CD14-positive monocyte (primary cell): Measurements from ENCODE around the gene ROMO1. TPM values are rescaled to one million over a fixed set of nuclear protein-coding genes. Genes with fewer than 3 reads are reported as not detected.

Experiments
- DNase-seq, 3 donors: peaks; one replicate each; pipeline ENCODE4 v3.0.0-alpha.2; 2011 to 2022
- H2AFZ ChIP-seq: 2 replicates; pipeline ENCODE4 v1.6.0; 2012; ENCODE audit warnings: mild to moderate bottlenecking, low read depth, low read length, inconsistent platforms; ENCODE audit not compliant: insufficient read depth, poor library complexity, severe bottlenecking
- H3K27ac ChIP-seq, 2 donors: 1 replicate in 1 of 2; 2 replicates in 1 of 2; pipeline ENCODE4 v1.5.1; 2012 to 2013; ENCODE audit warnings: low read length in 2 of 2, control low read depth in 1 of 2, inconsistent platforms in 1 of 2, low read depth in 1 of 2, mild to moderate bottlenecking in 1 of 2
- H3K27me3 ChIP-seq, 2 donors: one replicate each; pipeline versions ENCODE4 v1.6.0 to v1.6.1; 2011 to 2013; ENCODE audit warnings: low read length in 2 of 2; ENCODE audit not compliant: control insufficient read depth in 2 of 2, insufficient read depth in 2 of 2
- H3K36me3 ChIP-seq, 2 donors: replicated peaks in 1 of 2; 1 replicate in 1 of 2; 2 replicates in 1 of 2; pipeline versions ENCODE4 v1.5.1 to v1.6.1; 2012 to 2013; ENCODE audit warnings: low read length in 2 of 2, control low read depth in 1 of 2, inconsistent platforms in 1 of 2, mild to moderate bottlenecking in 1 of 2; ENCODE audit not compliant: insufficient read depth in 2 of 2, control insufficient read depth in 1 of 2
- H3K4me1 ChIP-seq, 2 donors: 1 replicate in 1 of 2; 2 replicates in 1 of 2; pipeline versions ENCODE4 v1.5.1 to v1.6.1; 2012 to 2013; ENCODE audit warnings: low read length in 2 of 2, control low read depth in 1 of 2, inconsistent platforms in 1 of 2, mild to moderate bottlenecking in 1 of 2, moderate library complexity in 1 of 2; ENCODE audit not compliant: insufficient read depth in 2 of 2, control insufficient read depth in 1 of 2
- H3K4me2 ChIP-seq: replicated peaks from 2 replicates; pipeline ENCODE3; 2012; ENCODE audit warnings: low read length, moderate library complexity, mild to moderate bottlenecking; ENCODE audit not compliant: poor library complexity, severe bottlenecking; ENCODE audit errors: extremely low read depth
- H3K4me3 ChIP-seq, 3 experiments: fragments of 200-600 bp in 1 of 3; sonication (generic) in 1 of 3; replicated peaks in 1 of 3; 1 replicate in 2 of 3; 2 replicates in 1 of 3; pipeline ENCODE4 v1.5.1; 2011 to 2013; ENCODE audit warnings: low read length in 3 of 3, mild to moderate bottlenecking in 3 of 3, control low read depth in 2 of 3, low read depth in 2 of 3, inconsistent platforms in 1 of 3, moderate library complexity in 1 of 3
- H3K79me2 ChIP-seq: 2 replicates; pipeline ENCODE4 v1.6.0; 2012; ENCODE audit warnings: mild to moderate bottlenecking, control low read depth, inconsistent platforms, low read length, moderate library complexity; ENCODE audit not compliant: insufficient read depth
- H3K9ac ChIP-seq: 2 replicates; pipeline ENCODE4 v1.6.0; 2017; ENCODE audit warnings: low read length, mild to moderate bottlenecking; ENCODE audit not compliant: insufficient read depth, poor library complexity, severe bottlenecking
- H3K9me3 ChIP-seq, 2 donors: replicated peaks in 1 of 2; 1 replicate in 1 of 2; 2 replicates in 1 of 2; pipeline versions ENCODE4 v1.5.1 to v1.6.1; 2012 to 2013; ENCODE audit warnings: low read length in 2 of 2, control low read depth in 1 of 2; ENCODE audit not compliant: control insufficient read depth in 1 of 2, insufficient read depth in 1 of 2
- H4K20me1 ChIP-seq: 2 replicates; pipeline ENCODE4 v1.6.0; 2012; ENCODE audit warnings: mild to moderate bottlenecking, low read length, control low read depth, moderate library complexity; ENCODE audit not compliant: insufficient read depth
- H3K27ac Mint-ChIP-seq, 7 donors: one replicate each; pipeline ENCODE4 v1.8.0; 2020; ENCODE audit warnings: mild to moderate bottlenecking in 7 of 7, mixed read lengths in 7 of 7, moderate library complexity in 6 of 7, inconsistent platforms in 2 of 7
- H3K27me3 Mint-ChIP-seq, 3 donors: one replicate each; pipeline ENCODE4 v1.8.0; 2021 to 2022; ENCODE audit warnings: low read depth in 3 of 3, mild to moderate bottlenecking in 3 of 3, mixed read lengths in 3 of 3, moderate library complexity in 3 of 3, inconsistent platforms in 1 of 3
- H3K36me3 Mint-ChIP-seq, 2 donors: one replicate each; pipeline ENCODE4 v1.8.0; 2020; ENCODE audit warnings: mixed read lengths in 2 of 2, inconsistent platforms in 1 of 2, mild to moderate bottlenecking in 1 of 2
- H3K4me1 Mint-ChIP-seq: one replicate; pipeline ENCODE4 v1.8.0; 2020; ENCODE audit warnings: mild to moderate bottlenecking, mixed read lengths
- H3K4me3 Mint-ChIP-seq, 2 donors: one replicate each; pipeline ENCODE4 v1.8.0; 2020; ENCODE audit warnings: mild to moderate bottlenecking in 2 of 2, mixed read lengths in 2 of 2, moderate library complexity in 1 of 2
- H3K9me3 Mint-ChIP-seq, 7 donors: one replicate each; pipeline ENCODE4 v1.8.0; 2020 to 2022; ENCODE audit warnings: mixed read lengths in 7 of 7, mild to moderate bottlenecking in 6 of 7, moderate library complexity in 6 of 7, inconsistent platforms in 2 of 7
- CTCF ChIP-seq: fragments of 200-600 bp; IDR thresholded peaks from one replicate; pipeline ENCODE4 v1.8.0; 2022; ENCODE audit warnings: antibody characterized with exemption, mild to moderate bottlenecking
- WGBS: methylation state at CpG from one replicate; pipeline ENCODE4 v1.1.5; 2013; ENCODE audit warnings: missing lambda C conversion rate; ENCODE audit not compliant: insufficient coverage; 5-methylcytosine and 5-hydroxymethylcytosine counted together
- intact Hi-C, 2 donors: fragments of 100-400 bp; cut with micrococcal nuclease; formaldehyde crosslinking; loops; one replicate each; pipeline versions ENCODE4 v1.15.0 to v1.15.1; 2023
- polyA plus RNA-seq, 3 donors: library from polyadenylated mRNA; depleted of rRNA in 1 of 3; unstranded in 2 of 3; stranded (reverse) in 1 of 3; fragments of 300-500 nt in 2 of 3; fragments of >200 nt in 1 of 3; fragmentation: Illumina TruSeq in 2 of 3; gene quantifications; 1 replicate in 2 of 3; 2 replicates in 1 of 3; pipeline ENCODE4 v1.2.3, GENCODE V29; 2012 to 2021

ROMO1 gene
- polyA plus RNA-seq, 3 donors = 220 to 448 (median 352) TPM

GRCh38 chr20:35730583-35731468 is 31.6 kb downstream of the ROMO1 start:
- TF ChIP-seq CTCF = no peak
- H3K79me2 ChIP-seq = peaks cover 96% of the 10 kb centered on the region
- Mint-ChIP-seq H3K4me3 (no peak overlapping the region), H3K27ac (no peak overlapping the region), H3K4me1 (peaks cover 5% of the 10 kb centered on the region), H3K9me3 (peaks cover 0 to 2% (median 0%) of the 10 kb centered on the region in 7 donors), H3K27me3 (peaks cover 0 to 2% (median 0%) of the 10 kb centered on the region in 3 donors), H3K36me3 (peaks cover 71 to 95% of the 10 kb centered on the region in 2 donors)
- no peaks in the 10 kb centered on the region for H3K27me3 ChIP-seq
- H2AFZ ChIP-seq = no peak overlapping the region
- H3K4me3 ChIP-seq = no peak overlapping the region
- H3K27ac ChIP-seq = no peak overlapping the region
- H3K9me3 ChIP-seq = no peaks in the 10 kb centered on the region
- no peak for DNase-seq
- H3K9ac ChIP-seq = no peak overlapping the region
- intact Hi-C loops = loop anchor here in 1 of 2 donors (5.0 kb wide), 2 partner anchors 34 to 41 kb away; partner anchors contain the start of genes NFS1, PHF20 and ROMO1
- WGBS = no CpG with 5 or more reads among the region's 4 CpGs
- H3K4me2 ChIP-seq = no peak overlapping the region
- H3K4me1 ChIP-seq = peaks cover 0 to 6% of the 10 kb centered on the region in 2 donors
- peaks cover 100% of the 10 kb centered on the region for H4K20me1 ChIP-seq
- H3K36me3 ChIP-seq = peaks cover 95 to 98% of the 10 kb centered on the region in 2 donors

GRCh38 chr20:35731469-35731788 is 32.2 kb downstream of the ROMO1 start:
- Mint-ChIP-seq H3K27ac (no peak overlapping the region), H3K4me3 (no peak overlapping the region), H3K27me3 (peaks cover 0 to 2% (median 0%) of the 10 kb centered on the region in 3 donors), H3K9me3 (peaks cover 0 to 2% (median 0%) of the 10 kb centered on the region in 7 donors), H3K36me3 (peaks cover 71 to 95% of the 10 kb centered on the region in 2 donors), H3K4me1 (peaks cover 5% of the 10 kb centered on the region)
- Histone ChIP-seq H3K4me2 (no peak overlapping the region), H3K9ac (no peak overlapping the region), H3K79me2 (peaks cover 96% of the 10 kb centered on the region), H4K20me1 (peaks cover 100% of the 10 kb centered on the region), H2AFZ (no peak overlapping the region), H3K36me3 (peaks cover 95 to 98% of the 10 kb centered on the region in 2 donors), H3K27ac (no peak overlapping the region), H3K27me3 (no peaks in the 10 kb centered on the region), H3K4me3 (no peak overlapping the region), H3K9me3 (no peaks in the 10 kb centered on the region), H3K4me1 (peaks cover 0 to 12% of the 10 kb centered on the region in 2 donors)
- TF ChIP-seq CTCF = no peak
- no CpG with 5 or more reads among the region's 2 CpGs for WGBS
- intact Hi-C loops = loop anchor here in 1 of 2 donors (5.0 kb wide), 2 partner anchors 34 to 41 kb away; partner anchors contain the start of genes NFS1, PHF20 and ROMO1
- DNase-seq = no peak
